Dendritic cell treated with granulocyte-macrophage colony-stimulating factor and Interleukin-4, amounts not matched to agents 40 ng/mL and 50 ng/mL, for 4 days (primary cell): ENCODE measurements around the gene TEX19.
"Not testable (repeated sequence)": the region's sequence is repeated elsewhere in the genome, so short reads cannot be mapped to it uniquely, and the experiment has no call there.

ENCODE experiments used
- H3K27ac Mint-ChIP-seq: one replicate; pipeline ENCODE4 v1.8.0; 2022; ENCODE audit warnings: mild to moderate bottlenecking, mixed read lengths
- H3K27me3 Mint-ChIP-seq: one replicate; pipeline ENCODE4 v1.8.0; 2022; ENCODE audit warnings: mild to moderate bottlenecking, mixed read lengths
- H3K36me3 Mint-ChIP-seq: one replicate; pipeline ENCODE4 v1.8.0; 2022; ENCODE audit warnings: low read depth, mixed read lengths
- H3K4me1 Mint-ChIP-seq: one replicate; pipeline ENCODE4 v1.8.0; 2022; ENCODE audit warnings: low read depth, mixed read lengths
- H3K4me3 Mint-ChIP-seq: one replicate; pipeline ENCODE4 v1.8.0; 2022; ENCODE audit warnings: mild to moderate bottlenecking, moderate library complexity, mixed read lengths
- H3K9me3 Mint-ChIP-seq: one replicate; pipeline ENCODE4 v1.8.0; 2022; ENCODE audit warnings: mixed read lengths
- intact Hi-C: fragments of 100-400 bp; cut with micrococcal nuclease; formaldehyde crosslinking; loops from one replicate; pipeline ENCODE4 v1.15.0; 2022

The TEX19 gene

DNA sequence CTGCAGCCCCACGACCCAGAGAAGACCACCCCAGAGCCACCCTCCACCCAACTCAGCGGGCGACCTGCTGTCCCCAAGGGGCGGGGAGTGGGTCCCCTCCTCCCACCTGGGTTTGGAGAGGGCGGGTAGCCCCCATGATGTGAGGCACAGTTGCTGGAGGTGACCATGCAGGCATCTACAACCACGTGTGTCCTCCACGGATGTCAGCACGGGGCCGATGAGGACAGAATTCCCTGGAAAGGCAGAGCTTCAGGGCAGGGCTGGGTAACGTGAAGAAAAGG is 19.6 kb downstream of the TEX19 start:
- Mint-ChIP-seq H3K27ac (no peak overlapping the region), H3K27me3 (peaks cover 86% of the 10 kb centered on the region), H3K4me1 (peaks cover 12% of the 10 kb centered on the region), H3K9me3 (no peaks in the 10 kb centered on the region), H3K36me3 (no peaks in the 10 kb centered on the region), H3K4me3 (no peak overlapping the region)
- intact Hi-C loops, result no loop called here

DNA sequence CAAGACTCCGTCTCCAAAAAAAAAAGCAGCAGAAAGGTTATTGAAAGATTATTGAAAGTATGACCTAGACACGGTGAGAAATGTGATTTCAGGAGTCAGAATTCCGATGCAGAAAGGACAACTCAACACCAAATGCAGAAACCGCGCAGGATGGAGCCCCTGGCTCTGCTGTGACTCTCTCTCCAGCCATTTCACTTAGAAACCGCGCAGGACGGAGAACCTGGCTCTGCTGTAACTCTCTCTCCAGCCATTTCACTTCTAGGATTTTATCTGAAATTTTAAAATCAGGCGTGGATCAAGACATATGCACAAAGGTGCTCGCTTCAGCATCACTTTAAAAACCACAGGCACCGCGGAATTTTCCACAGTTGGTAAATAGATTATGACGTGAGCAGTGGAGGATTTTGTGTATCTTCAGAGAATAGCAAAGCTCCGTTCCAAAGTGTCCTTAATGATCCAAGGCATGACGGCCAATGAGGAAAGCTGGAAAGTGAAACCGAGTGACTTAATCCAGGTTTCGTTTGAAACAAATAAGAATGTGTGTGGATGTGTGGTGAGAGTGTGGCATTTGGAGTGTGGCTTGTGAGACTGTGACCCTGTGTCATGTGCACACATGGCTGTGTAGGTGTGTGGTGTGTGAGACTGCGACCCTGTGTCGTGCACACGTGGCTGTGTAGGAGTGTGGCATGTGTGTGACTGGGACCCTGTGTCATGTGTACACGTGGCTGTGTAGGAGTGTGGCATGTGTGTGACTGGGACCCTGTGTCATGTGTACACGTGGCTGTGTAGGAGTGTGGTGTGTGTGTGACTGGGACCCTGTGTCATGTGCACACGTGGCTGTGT is 22.0 kb downstream of the TEX19 start:
- Mint-ChIP-seq H3K4me1 (peaks cover 12% of the 10 kb centered on the region), H3K27me3 (peaks cover 86% of the 10 kb centered on the region), H3K36me3 (no peaks in the 10 kb centered on the region), H3K4me3 (no peak overlapping the region), H3K27ac (no peak overlapping the region), H3K9me3 (no peaks in the 10 kb centered on the region)
- intact Hi-C loops, result no loop called here

DNA sequence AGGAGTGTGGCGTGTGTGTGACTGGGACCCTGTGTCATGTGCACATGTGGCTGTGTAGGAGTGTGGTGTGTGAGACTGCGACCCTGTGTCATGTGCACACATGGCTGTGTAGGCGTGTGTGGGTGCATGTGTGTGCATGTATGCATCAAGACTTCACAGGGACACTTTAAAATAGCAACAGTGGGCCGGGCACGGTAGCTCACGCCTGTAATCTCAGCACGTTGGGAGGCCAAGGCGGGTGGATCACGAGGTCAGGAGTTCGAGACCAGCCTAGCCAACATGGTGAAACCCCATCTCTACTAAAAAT is 22.6 kb downstream of the TEX19 start:
- H3K9me3 Mint-ChIP-seq, H3K4me3 Mint-ChIP-seq, H3K27ac Mint-ChIP-seq, H3K36me3 Mint-ChIP-seq, intact Hi-C loops: not testable (repeated sequence)
- Mint-ChIP-seq H3K4me1 (peaks cover 12% of the 10 kb centered on the region), H3K27me3 (peaks cover 86% of the 10 kb centered on the region)

DNA sequence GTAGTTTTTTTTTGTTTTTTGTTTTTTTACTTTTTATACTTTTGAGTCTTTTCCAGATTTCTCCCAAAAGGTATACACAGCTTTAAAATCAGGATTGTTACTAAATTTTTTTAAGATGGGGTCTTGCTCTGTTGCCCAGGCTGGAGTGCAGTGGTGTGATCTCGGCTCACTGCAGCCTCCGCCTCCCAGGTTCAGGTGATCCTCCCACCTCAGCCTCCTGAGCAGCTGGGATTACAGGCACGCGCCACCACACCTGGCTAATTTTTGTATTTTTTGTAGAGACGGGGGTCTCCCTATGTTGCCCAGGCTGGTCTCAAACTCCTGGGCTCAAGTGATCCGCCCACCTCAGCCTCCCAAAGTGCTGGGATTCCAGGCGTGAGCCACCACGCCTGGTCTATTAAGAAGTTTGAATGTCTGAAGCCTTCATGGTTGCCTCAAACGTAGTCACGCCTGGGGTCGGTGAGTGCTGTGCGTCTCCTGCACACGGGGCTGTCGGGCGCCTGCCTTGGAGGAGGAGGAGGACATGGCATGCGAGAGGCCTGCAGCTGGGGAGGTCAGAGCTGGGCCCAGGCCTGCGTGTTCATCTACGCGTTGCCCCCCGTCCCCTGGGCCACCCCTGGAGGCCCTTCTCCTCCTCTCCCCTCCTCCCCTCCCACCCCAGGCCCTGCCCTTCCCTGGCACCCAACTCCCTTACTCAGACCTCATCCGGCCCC is 23.3 kb downstream of the TEX19 start:
- H3K9me3 Mint-ChIP-seq, H3K36me3 Mint-ChIP-seq, intact Hi-C loops, H3K4me3 Mint-ChIP-seq, H3K27ac Mint-ChIP-seq: not testable (repeated sequence)
- H3K27me3 Mint-ChIP-seq, result peaks cover 88% of the 10 kb centered on the region
- H3K4me1 Mint-ChIP-seq, result peaks cover 17% of the 10 kb centered on the region

DNA sequence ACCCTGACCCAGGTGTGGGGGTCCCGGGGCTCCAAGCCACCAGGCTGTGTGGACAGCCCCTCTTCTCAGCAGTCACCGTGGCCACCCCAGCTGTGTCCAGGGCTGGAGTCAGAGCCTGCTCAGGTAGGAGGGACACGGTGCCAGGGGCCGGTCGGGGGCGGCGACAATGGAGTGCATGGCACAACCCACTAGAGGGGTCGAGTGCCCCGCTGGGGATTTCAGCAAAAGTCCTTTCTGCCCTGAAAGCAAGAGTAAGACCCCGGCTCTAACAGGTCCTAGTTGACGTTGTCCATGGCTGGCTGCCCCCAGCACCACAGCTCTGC is 23.8 kb downstream of the TEX19 start:
- H3K4me1 Mint-ChIP-seq, result peaks cover 23% of the 10 kb centered on the region
- H3K36me3 Mint-ChIP-seq, result no peaks in the 10 kb centered on the region
- no peaks in the 10 kb centered on the region for H3K9me3 Mint-ChIP-seq
- H3K27me3 Mint-ChIP-seq, result peaks cover 89% of the 10 kb centered on the region
- H3K4me3 Mint-ChIP-seq, result no peak overlapping the region
- H3K27ac Mint-ChIP-seq, result no peak overlapping the region
- intact Hi-C loops, result no loop called here

DNA sequence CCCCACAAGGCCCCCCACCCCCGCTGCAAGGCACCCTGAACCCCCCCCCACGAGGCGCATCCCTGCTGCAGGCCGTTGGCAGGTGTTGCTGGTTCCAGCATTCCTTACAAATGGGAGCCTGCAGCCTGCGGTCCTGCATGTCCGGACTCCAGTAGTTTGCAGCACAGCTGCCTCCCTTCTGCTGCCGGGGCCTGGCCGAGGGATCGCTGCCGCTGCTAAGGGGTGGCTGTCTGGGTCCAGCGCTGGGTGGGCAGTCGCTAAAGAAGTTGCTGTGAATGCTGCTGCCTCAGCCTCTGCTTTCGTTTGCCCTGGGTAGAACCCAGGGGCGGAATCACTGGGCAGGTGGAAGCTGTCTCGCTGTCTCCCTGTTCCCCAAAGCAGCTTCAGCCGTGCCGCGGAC is 24.4 kb downstream of the TEX19 start:
- intact Hi-C loops, result no loop called here
- Mint-ChIP-seq H3K36me3 (no peaks in the 10 kb centered on the region), H3K9me3 (no peaks in the 10 kb centered on the region), H3K27me3 (peaks cover 89% of the 10 kb centered on the region), H3K27ac (no peak overlapping the region), H3K4me1 (peaks cover 27% of the 10 kb centered on the region), H3K4me3 (no peak overlapping the region)

DNA sequence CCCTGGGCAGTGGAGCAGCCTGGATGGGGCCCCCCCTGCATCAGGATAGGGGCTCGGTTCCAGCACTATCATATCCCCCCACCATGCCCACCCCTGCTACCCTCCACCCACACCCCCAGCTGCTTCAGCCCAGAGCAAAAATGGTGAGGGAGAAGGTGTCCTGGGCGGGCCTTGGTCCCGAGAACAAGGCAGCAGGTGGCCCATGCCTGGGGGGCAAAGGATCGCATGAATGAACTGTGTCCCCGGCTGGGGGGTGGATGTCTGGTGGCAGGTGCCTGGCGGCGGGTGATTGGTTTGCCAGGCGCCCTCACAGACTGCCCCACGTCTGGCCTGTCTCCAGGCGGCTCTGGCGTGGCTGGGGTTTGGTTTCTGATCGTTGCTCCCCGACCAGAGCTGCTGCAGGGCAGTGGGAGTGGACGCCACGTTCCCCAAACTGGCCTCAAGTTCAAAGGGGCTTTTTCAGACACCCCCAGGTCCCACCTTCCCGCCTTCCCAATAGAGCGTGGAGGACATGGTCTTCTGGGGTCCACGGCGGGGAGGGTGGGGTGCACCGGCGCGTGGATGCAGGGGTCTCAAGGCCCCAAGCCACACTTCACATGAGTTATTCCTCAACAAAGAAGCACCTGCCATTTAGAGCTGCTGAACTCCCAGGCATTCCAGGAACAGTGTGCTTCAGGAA is 25.1 kb downstream of the TEX19 start:
- Mint-ChIP-seq H3K36me3 (no peaks in the 10 kb centered on the region), H3K27me3 (peaks cover 84% of the 10 kb centered on the region), H3K27ac (no peak overlapping the region), H3K4me1 (peaks cover 27% of the 10 kb centered on the region), H3K9me3 (no peaks in the 10 kb centered on the region), H3K4me3 (no peak overlapping the region)
- intact Hi-C loops, result no loop called here

DNA sequence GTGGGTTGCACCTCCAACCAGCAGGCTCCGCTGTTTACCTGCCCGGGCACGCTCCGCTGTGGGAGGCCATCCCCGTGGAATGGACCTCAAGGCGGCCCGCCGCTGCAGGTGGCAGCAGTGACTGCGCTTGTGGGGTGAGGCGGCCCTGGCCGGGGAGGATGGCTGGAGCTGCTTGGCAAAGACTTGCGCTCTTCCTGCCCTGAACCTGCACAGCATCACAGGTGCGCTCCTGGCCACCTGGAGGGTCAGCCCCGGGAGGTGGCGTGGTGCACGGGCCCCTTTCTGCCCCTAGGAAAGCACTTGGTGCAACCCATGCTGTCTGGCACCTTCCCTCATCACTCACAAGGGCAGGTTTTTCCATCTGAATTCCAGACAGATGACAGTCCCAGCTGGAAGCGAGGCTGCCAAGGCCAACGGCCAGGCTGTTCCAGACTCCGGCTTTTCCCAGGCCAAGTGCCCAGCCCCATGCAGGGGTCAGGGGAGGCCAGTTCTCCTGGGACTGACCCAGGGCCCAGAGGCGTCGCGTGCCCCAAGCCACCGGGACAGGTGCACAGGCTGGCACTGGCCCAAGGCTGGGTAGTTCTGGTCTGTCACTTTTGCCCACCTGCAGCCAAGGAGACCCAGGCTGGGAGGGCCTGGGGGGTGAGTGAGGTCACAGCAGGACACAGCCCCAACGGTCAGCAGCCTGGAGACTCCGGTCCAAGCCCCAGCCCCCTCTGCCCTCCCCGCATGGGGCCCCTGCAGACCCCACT is 25.9 kb downstream of the TEX19 start:
- Mint-ChIP-seq H3K4me3 (no peak overlapping the region), H3K4me1 (peaks cover 24% of the 10 kb centered on the region), H3K27ac (no peak overlapping the region), H3K27me3 (peaks cover 80% of the 10 kb centered on the region), H3K36me3 (no peaks in the 10 kb centered on the region), H3K9me3 (no peaks in the 10 kb centered on the region)
- intact Hi-C loops, result no loop called here

DNA sequence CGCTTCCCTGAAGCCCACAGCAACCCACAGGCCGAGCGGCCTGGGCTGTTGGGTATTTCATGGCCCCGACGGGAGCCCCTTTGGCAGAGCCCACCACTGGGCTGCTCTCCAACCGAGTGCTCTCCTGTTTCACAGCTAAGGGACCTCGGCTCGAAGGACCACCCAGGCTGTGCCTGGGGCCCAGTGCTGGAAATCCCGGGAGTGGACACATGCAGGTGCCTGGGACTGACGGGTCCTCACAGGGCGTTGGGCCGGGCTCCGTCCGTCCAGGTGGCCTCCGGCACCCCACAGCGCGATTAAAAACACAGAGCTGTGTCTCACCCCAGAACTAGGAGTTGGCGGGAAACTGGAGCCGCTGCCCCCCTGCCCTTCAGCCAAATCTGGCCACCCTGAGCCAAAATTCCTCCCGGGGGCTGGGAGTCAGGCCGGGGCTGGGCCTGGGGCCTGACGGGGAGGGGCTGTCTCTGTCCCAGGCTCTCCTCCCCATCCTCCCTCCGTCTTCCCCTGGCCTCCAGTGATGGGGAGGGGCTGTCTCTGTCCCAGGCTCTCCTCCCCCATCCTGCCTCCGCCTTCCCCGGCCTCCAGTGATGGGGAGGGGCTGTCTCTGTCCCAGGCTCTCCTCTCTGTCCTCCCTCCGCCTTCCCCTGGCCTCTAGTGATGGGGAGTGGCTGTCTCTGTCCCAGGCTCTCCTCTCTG is 26.7 kb downstream of the TEX19 start:
- peaks cover 72% of the 10 kb centered on the region for H3K27me3 Mint-ChIP-seq
- no peak overlapping the region for H3K4me3 Mint-ChIP-seq
- H3K4me1 Mint-ChIP-seq, result peaks cover 21% of the 10 kb centered on the region
- no peaks in the 10 kb centered on the region for H3K36me3 Mint-ChIP-seq
- H3K27ac Mint-ChIP-seq, result no peak overlapping the region
- intact Hi-C loops, result no loop called here
- H3K9me3 Mint-ChIP-seq, result no peaks in the 10 kb centered on the region

DNA sequence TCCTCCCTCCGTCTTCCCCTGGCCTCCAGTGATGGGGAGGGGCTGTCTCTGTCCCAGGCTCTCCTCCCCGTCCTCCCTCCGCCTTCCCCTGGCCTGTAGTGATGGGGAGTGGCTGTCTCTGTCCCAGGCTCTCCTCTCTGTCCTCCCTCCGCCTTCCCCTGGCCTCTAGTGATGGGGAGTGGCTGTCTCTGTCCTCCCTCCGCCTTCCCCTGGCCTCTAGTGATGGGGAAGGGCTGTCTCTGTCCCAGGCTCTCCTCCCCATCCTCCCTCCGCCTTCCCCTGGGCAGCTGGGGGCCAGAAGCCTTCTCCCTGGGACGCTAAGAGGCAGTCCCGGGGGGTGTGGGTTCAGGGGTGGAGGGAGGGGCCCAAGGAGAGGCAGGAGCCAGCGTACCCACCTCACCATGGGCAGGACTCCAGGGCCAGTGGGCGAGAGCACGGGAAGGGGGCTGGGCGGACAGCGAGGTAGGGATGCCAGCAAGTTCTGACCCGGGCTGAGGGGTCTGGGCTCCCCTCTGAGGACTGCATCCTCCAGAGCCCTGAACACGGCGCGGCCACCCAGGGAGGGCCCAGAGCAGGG is 27.3 kb downstream of the TEX19 start:
- intact Hi-C loops, result no loop called here
- H3K4me3 Mint-ChIP-seq, result no peak overlapping the region
- H3K36me3 Mint-ChIP-seq, result peaks cover 2% of the 10 kb centered on the region
- H3K4me1 Mint-ChIP-seq, result peaks cover 16% of the 10 kb centered on the region
- H3K9me3 Mint-ChIP-seq, result no peaks in the 10 kb centered on the region
- no peak overlapping the region for H3K27ac Mint-ChIP-seq
- peaks cover 66% of the 10 kb centered on the region for H3K27me3 Mint-ChIP-seq

DNA sequence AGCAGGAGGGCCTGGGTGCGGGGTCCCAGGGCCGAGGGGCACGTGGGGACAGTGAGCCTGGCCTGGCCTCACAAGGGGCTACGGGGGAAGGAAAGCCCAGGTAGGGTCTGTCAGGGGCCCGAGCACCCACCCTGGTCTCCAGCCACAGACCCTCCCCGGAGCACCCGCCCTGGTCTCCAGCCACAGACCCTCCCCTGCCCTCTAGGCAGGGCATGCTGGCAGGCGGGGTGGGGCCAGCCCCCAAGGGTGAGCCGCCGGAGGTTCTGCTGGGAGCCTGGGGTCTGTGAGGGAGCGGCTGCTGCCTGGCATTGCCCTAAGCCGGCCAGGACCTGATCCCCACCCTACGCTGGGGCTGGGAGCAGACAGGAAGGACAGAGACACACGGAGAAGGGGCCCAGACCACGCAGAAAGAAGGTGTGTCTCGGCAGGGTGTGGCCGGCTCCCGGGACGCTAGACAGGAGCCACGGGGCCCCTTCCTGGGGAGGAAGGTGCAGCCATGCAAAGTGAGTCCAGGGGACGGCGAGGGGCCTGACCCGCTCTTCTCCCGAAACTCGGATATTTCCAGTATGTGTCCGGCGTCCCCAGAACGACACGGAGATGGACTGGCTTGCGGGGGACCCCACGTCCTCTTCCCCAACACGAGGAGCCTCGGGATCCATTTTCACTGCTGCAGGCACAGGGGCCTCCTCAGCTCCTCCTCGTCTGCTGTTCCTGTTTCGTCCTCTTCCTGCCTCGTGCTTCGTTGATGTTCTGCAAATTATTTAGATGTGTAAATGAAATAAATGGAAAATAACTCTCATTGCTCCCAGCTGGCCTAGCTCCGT is 28.0 kb downstream of the TEX19 start:
- Mint-ChIP-seq H3K27ac (peak overlapping the region; percentile 4), H3K27me3 (peaks cover 60% of the 10 kb centered on the region), H3K9me3 (no peaks in the 10 kb centered on the region), H3K4me1 (peaks cover 15% of the 10 kb centered on the region), H3K36me3 (peaks cover 10% of the 10 kb centered on the region), H3K4me3 (no peak overlapping the region)
- intact Hi-C loops, result no loop called here

DNA sequence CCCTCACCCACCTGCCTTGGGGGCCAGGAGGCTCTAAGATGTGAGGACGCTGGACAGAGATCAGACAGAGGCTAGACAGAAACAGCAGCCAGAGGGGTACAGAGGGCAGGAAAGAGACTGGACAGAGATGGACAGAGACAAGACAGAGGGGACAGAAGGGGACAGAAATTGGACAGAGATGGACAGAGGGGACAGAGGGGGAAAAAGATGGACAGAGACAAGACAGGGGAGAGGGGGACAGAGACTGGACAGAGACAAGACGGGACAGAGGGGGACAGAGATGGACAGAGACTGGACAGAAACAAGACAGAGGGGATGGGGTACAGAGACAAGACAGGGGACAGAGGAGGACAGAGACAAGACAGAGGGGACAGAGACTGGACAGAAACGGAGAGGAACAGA is 28.7 kb downstream of the TEX19 start:
- Mint-ChIP-seq H3K36me3 (peaks cover 16% of the 10 kb centered on the region), H3K4me1 (peaks cover 15% of the 10 kb centered on the region), H3K27me3 (peaks cover 55% of the 10 kb centered on the region), H3K4me3 (no peak overlapping the region), H3K27ac (peak overlapping the region; percentile 4), H3K9me3 (no peaks in the 10 kb centered on the region)
- intact Hi-C loops, result no loop called here
